IMR-90 (cell line): ENCODE measurements around the gene PPP2R2D. TPM values are rescaled to one million over a fixed set of nuclear protein-coding genes. Genes with fewer than 3 reads are reported as not detected.

ENCODE experiments used
- ATAC-seq: fragments of 200-7000 bp; cut with Tn5 transposase; 2 replicates; pipeline ENCODE4 v1.9.1; 2020; ENCODE audit warnings: low read depth, mild to moderate bottlenecking, moderate library complexity
- BruUV-seq: library from RNA; stranded (reverse); fragments of 400-500 nt; replicated peaks from 2 replicates; lab custom pipeline; 2021; lab: Mats Ljungman, UMichigan
- CTCF ChIA-PET: fragments of 300-600 bp; formaldehyde crosslinking; extraction: SDS; loops from one replicate; lab custom pipeline; 2021; ENCODE audit warnings: antibody characterized with exemption; lab: Yijun Ruan, JAX
- POLR2A ChIA-PET: fragments of 300-600 bp; sonication (Branson Sonifier 250); formaldehyde crosslinking; loops from one replicate; lab custom pipeline; 2022; ENCODE audit warnings: antibody characterized with exemption; ENCODE audit not compliant: unreplicated experiment; lab: Charles Lee
- DNase-seq: peaks from one replicate; pipeline ENCODE4 v3.0.0; 2013
- H2AFZ ChIP-seq: replicated peaks from 2 replicates; pipeline ENCODE3; 2013; ENCODE audit warnings: low read length, mild to moderate bottlenecking; ENCODE audit not compliant: poor library complexity
- H2AK5ac ChIP-seq: 2 replicates; pipeline ENCODE4 v1.6.1; 2013; ENCODE audit warnings: low read depth, low read length, inconsistent platforms
- H2AK9ac ChIP-seq: replicated peaks from 2 replicates; pipeline ENCODE3; 2013; ENCODE audit warnings: mild to moderate bottlenecking, low read depth, low read length, moderate library complexity; ENCODE audit not compliant: poor library complexity
- H2BK120ac ChIP-seq: 2 replicates; pipeline ENCODE4 v1.6.1; 2013; ENCODE audit warnings: low read depth, low read length, inconsistent platforms
- H2BK15ac ChIP-seq: 3 replicates; pipeline ENCODE4 v1.6.1; 2013; ENCODE audit warnings: low read depth, low read length, inconsistent platforms
- H2BK20ac ChIP-seq: 2 replicates; pipeline ENCODE4 v1.6.1; 2013; ENCODE audit warnings: low read depth, mild to moderate bottlenecking, inconsistent platforms, low read length, moderate library complexity
- H2BK5ac ChIP-seq: 2 replicates; pipeline ENCODE4 v1.6.1; 2013; ENCODE audit warnings: mild to moderate bottlenecking, low read depth, low read length, inconsistent platforms; ENCODE audit not compliant: poor library complexity, severe bottlenecking
- H3K14ac ChIP-seq: replicated peaks from 2 replicates; pipeline ENCODE4 v1.6.1; 2013; ENCODE audit warnings: low read depth, low read length, inconsistent platforms
- H3K18ac ChIP-seq: 2 replicates; pipeline ENCODE4 v1.6.1; 2013; ENCODE audit warnings: low read depth, low read length, control low read depth
- H3K23ac ChIP-seq: 2 replicates; pipeline ENCODE4 v1.6.1; 2013; ENCODE audit warnings: low read depth, low read length, inconsistent platforms
- H3K27ac ChIP-seq: 2 replicates; pipeline ENCODE4 v1.5.1; 2013; ENCODE audit warnings: mild to moderate bottlenecking, control low read depth, low read length; ENCODE audit not compliant: insufficient read depth
- H3K27me3 ChIP-seq: 2 replicates; pipeline ENCODE4 v1.6.1; 2013; ENCODE audit warnings: low read length; ENCODE audit not compliant: control insufficient read depth, insufficient read depth
- H3K36me3 ChIP-seq: 2 replicates; pipeline ENCODE4 v1.6.1; 2013; ENCODE audit warnings: low read length, mixed read lengths; ENCODE audit not compliant: control insufficient read depth, insufficient read depth
- H3K4ac ChIP-seq: 2 replicates; pipeline ENCODE4 v1.6.1; 2013; ENCODE audit warnings: low read depth, low read length, inconsistent platforms
- H3K4me1 ChIP-seq: 2 replicates; pipeline ENCODE4 v1.6.1; 2013; ENCODE audit warnings: low read length, mixed read lengths; ENCODE audit not compliant: control insufficient read depth, insufficient read depth
- H3K4me2 ChIP-seq: 2 replicates; pipeline ENCODE4 v1.6.1; 2013; ENCODE audit warnings: low read depth, mild to moderate bottlenecking, control low read depth, low read length, moderate library complexity
- H3K4me3 ChIP-seq: 2 replicates; pipeline ENCODE4 v1.5.1; 2013; ENCODE audit warnings: low read depth, mild to moderate bottlenecking, control low read depth, low read length, moderate library complexity; ENCODE audit not compliant: insufficient read depth
- H3K56ac ChIP-seq: 2 replicates; pipeline ENCODE4 v1.6.1; 2013; ENCODE audit warnings: low read length, inconsistent platforms; ENCODE audit not compliant: insufficient read depth; ENCODE audit errors: extremely low read depth
- H3K79me1 ChIP-seq, 2 experiments: 2 replicates each; pipeline ENCODE4 v1.6.1; 2013; ENCODE audit warnings: low read length in 2 of 2, inconsistent platforms in 1 of 2, low read depth in 1 of 2
- H3K9ac ChIP-seq: 2 replicates; pipeline ENCODE4 v1.6.1; 2013; ENCODE audit warnings: low read depth, low read length, control low read depth
- H3K9me1 ChIP-seq: 2 replicates; pipeline ENCODE4 v1.6.1; 2013; ENCODE audit warnings: low read length, inconsistent platforms; ENCODE audit not compliant: insufficient read depth
- H3K9me3 ChIP-seq: 2 replicates; pipeline ENCODE4 v1.6.1; 2013; ENCODE audit warnings: low read length; ENCODE audit not compliant: control insufficient read depth, insufficient read depth
- H4K20me1 ChIP-seq: 2 replicates; pipeline ENCODE4 v1.6.1; 2013; ENCODE audit warnings: low read length, inconsistent platforms; ENCODE audit not compliant: insufficient read depth
- H4K5ac ChIP-seq: 2 replicates; pipeline ENCODE4 v1.6.1; 2013; ENCODE audit warnings: mild to moderate bottlenecking, low read depth, low read length, control low read depth
- H4K8ac ChIP-seq, 2 experiments: 2 replicates each; pipeline ENCODE4 v1.6.1; 2013; ENCODE audit warnings: low read depth in 2 of 2, low read length in 2 of 2, control low read depth in 1 of 2, inconsistent platforms in 1 of 2
- H4K91ac ChIP-seq: 2 replicates; pipeline ENCODE4 v1.6.1; 2013; ENCODE audit warnings: low read depth, low read length, inconsistent platforms; ENCODE audit not compliant: insufficient read depth
- BHLHE40 ChIP-seq: fragments of 150-350 bp; IDR thresholded peaks from 2 replicates; pipeline ENCODE4 v1.6.1; 2016; ENCODE audit warnings: mild to moderate bottlenecking, low read depth, low read length
- CEBPB ChIP-seq: IDR thresholded peaks from 2 replicates; pipeline ENCODE4 v1.6.1; 2012; ENCODE audit warnings: low read depth, low read length, improper control_type of control experiment
- CHD1 ChIP-seq: IDR thresholded peaks from 2 replicates; pipeline ENCODE4 v1.6.1; 2012; ENCODE audit warnings: low read depth, low read length, improper control_type of control experiment
- CTCF ChIP-seq: conservative IDR thresholded peaks from 2 replicates; pipeline ENCODE4 v1.5.1; 2012; ENCODE audit warnings: mild to moderate bottlenecking, low read depth, low read length, improper control_type of control experiment
- FOS ChIP-seq: fragments of 150-350 bp; IDR thresholded peaks from 2 replicates; pipeline ENCODE4 v1.6.1; 2016; ENCODE audit warnings: low read depth, low read length
- MAFK ChIP-seq: IDR thresholded peaks from 2 replicates; pipeline ENCODE4 v1.6.1; 2012; ENCODE audit warnings: low read depth, low read length, improper control_type of control experiment
- MAZ ChIP-seq: IDR thresholded peaks from 2 replicates; pipeline ENCODE4 v1.6.1; 2012; ENCODE audit warnings: low read depth, mild to moderate bottlenecking, low read length, improper control_type of control experiment, moderate library complexity, borderline replicate concordance
- MXI1 ChIP-seq: IDR thresholded peaks from 2 replicates; pipeline ENCODE4 v1.6.1; 2012; ENCODE audit warnings: low read depth, mild to moderate bottlenecking, low read length, moderate library complexity, borderline replicate concordance
- NFE2L2 ChIP-seq: fragments of 150-350 bp; IDR thresholded peaks from 2 replicates; pipeline ENCODE4 v1.6.1; 2016; ENCODE audit warnings: low read depth, mild to moderate bottlenecking, low read length
- POLR2A ChIP-seq: IDR thresholded peaks from 2 replicates; pipeline ENCODE4 v1.6.1; 2012; ENCODE audit warnings: mild to moderate bottlenecking, low read depth, low read length
- RAD21 ChIP-seq: IDR thresholded peaks from 2 replicates; pipeline ENCODE4 v1.6.1; 2012; ENCODE audit warnings: low read length, improper control_type of control experiment
- SMC3 ChIP-seq: fragments of 150-350 bp; IDR thresholded peaks from 2 replicates; pipeline ENCODE4 v1.6.1; 2016; ENCODE audit warnings: low read depth, mild to moderate bottlenecking, antibody characterized with exemption, low read length, moderate library complexity
- USF2 ChIP-seq: fragments of 150-350 bp; IDR thresholded peaks from 2 replicates; pipeline ENCODE4 v1.6.1; 2017; ENCODE audit warnings: mild to moderate bottlenecking, antibody characterized with exemption, low read length, low read depth
- WGBS, 2 experiments: methylation state at CpG; one replicate each; pipeline versions ENCODE4 v1.1.5 to v1.1.7; 2013; ENCODE audit warnings: missing lambda C conversion rate in 2 of 2; ENCODE audit not compliant: insufficient read length in 1 of 2; ENCODE audit errors: extremely low coverage in 2 of 2; 5-methylcytosine and 5-hydroxymethylcytosine counted together
- dilution Hi-C: fragments of 300-500 bp; cut with HindIII; formaldehyde crosslinking; loops from one replicate; pipeline ENCODE4 v1.14.3; 2018; ENCODE audit warnings: low sequenced_read_pairs; ENCODE audit not compliant: unreplicated experiment
- in situ Hi-C: fragments of 300-500 bp; cut with MboI; formaldehyde crosslinking; loops from 3 replicates; pipeline ENCODE4 v1.14.3; 2019; ENCODE audit warnings: low sequenced_read_pairs, inconsistent platforms, mixed read lengths
- intact Hi-C: fragments of 100-400 bp; cut with micrococcal nuclease; formaldehyde crosslinking; loops from 2 replicates; pipeline ENCODE4 v1.10.0; 2022
- polyA plus RNA-seq, 3 experiments: library from polyadenylated mRNA; depleted of rRNA; stranded (reverse); fragments of >200 nt; gene quantifications; 2 replicates each; pipeline ENCODE4 v1.2.3, GENCODE V29; 2012; ENCODE audit warnings: low replicate concordance in 1 of 3
- total RNA-seq: library from RNA; depleted of rRNA; stranded (reverse); fragments of >200 nt; gene quantifications from 2 replicates; pipeline ENCODE4 v1.2.3, GENCODE V29; 2012

The PPP2R2D gene
- total and polyA plus RNA-seq, 2 of the 4 experiments (the other 2 are of a cell fraction), result 22.8 to 23.8 TPM

GRCh38 chr10:131981429-131982184 lies 80.8 kb downstream of the PPP2R2D start, which contains the start of gene BNIP3 (continued):
- no peak for TF ChIP-seq MAFK
- TF ChIP-seq MXI1, result peak; percentile 77; the same call in 1 of the 2 replicates
- peak; percentile 99 for TF ChIP-seq POLR2A

GRCh38 chr10:131982185-131982756 lies 81.5 kb downstream of the PPP2R2D start:
- H3K4me1 ChIP-seq, result peaks cover 12% of the 10 kb centered on the region
- H3K36me3 ChIP-seq, result peaks cover 16% of the 10 kb centered on the region
- peak overlapping the region; percentile 43; the same call in 1 of the 2 replicates for H4K91ac ChIP-seq
- H3K18ac ChIP-seq, result no peak overlapping the region; the same call in 1 of the 2 replicates
- no peak overlapping the region for H3K23ac ChIP-seq
- H3K4me2 ChIP-seq, result peak overlapping the region; percentile 62
- in situ Hi-C loops, result no loop called here
- H3K79me1 ChIP-seq, result peaks cover 0 to 44% of the 10 kb centered on the region in 2 experiments; a peak in 2 of 4 replicates
- DNase-seq (no peak), ATAC-seq (peak; percentile 0; the same call in 1 of the 2 replicates)
- H2BK120ac ChIP-seq, result peak overlapping the region; percentile 43; the same call in 1 of the 2 replicates
- no peak overlapping the region for H2BK15ac ChIP-seq
- no TSS peak for BruUV-seq
- peak overlapping the region; percentile 78 for H3K4me3 ChIP-seq
- H2BK5ac ChIP-seq, result peak overlapping the region; percentile 92
- H2AK9ac ChIP-seq, result peak overlapping the region; percentile 90
- dilution Hi-C loops, result no loop called here
- H3K27ac ChIP-seq, result peak overlapping the region; percentile 81
- ChIA-PET CTCF (interaction anchor here (2.3 kb wide), 1 partner anchor 41 kb away, joined by 11 read pairs; no protein-coding TSS in a partner anchor), POLR2A (no interaction called here)
- peak overlapping the region; percentile 96 for H2AFZ ChIP-seq
- TF ChIP-seq FOS (no peak), CTCF (no peak), CEBPB (no peak), MAFK (no peak), MAZ (no peak), BHLHE40 (no peak), RAD21 (no peak), MXI1 (no peak), CHD1 (no peak), NFE2L2 (no peak), USF2 (no peak), SMC3 (no peak)
- H3K56ac ChIP-seq, result no peak overlapping the region
- peaks cover 10% of the 10 kb centered on the region; the same call in 1 of the 2 replicates for H3K9me1 ChIP-seq
- H2AK5ac ChIP-seq, result no peak overlapping the region; the same call in 1 of the 2 replicates
- peak overlapping the region; percentile 67 to 77; a peak in 2 of 4 replicates for H4K8ac ChIP-seq
- H3K4ac ChIP-seq, result peak overlapping the region; percentile 71
- peak overlapping the region; percentile 61; the same call in 1 of the 2 replicates for H3K14ac ChIP-seq
- WGBS, 2 experiments, result 4% methylated on average over 26 of the region's 83 CpGs; no CpG with 5 or more reads in 1 of the 2 experiments
- peaks cover 37% of the 10 kb centered on the region for H4K20me1 ChIP-seq
- H2BK20ac ChIP-seq, result no peak overlapping the region
- H3K9me3 ChIP-seq, result no peaks in the 10 kb centered on the region
- H3K27me3 ChIP-seq, result no peaks in the 10 kb centered on the region
- peak overlapping the region; percentile 79 for H3K9ac ChIP-seq
- peak overlapping the region; percentile 62; the same call in 1 of the 2 replicates for H4K5ac ChIP-seq
- intact Hi-C loops, result loop anchor here (2.0 to 5.0 kb wide), 3 partner anchors 35 to 85 kb away; partner anchors contain the start of genes JAKMIP3 and PPP2R2D
